HG03439 (cell line): ENCODE results near the gene NMRK1.

Experiments
- ATAC-seq: cut with Tn5 transposase; IDR thresholded peaks from one replicate; pipeline ENCODE4 v1.9.1; 2021; ENCODE audit warnings: mild to moderate bottlenecking, moderate library complexity; ENCODE audit not compliant: unreplicated experiment

The NMRK1 gene

DNA sequence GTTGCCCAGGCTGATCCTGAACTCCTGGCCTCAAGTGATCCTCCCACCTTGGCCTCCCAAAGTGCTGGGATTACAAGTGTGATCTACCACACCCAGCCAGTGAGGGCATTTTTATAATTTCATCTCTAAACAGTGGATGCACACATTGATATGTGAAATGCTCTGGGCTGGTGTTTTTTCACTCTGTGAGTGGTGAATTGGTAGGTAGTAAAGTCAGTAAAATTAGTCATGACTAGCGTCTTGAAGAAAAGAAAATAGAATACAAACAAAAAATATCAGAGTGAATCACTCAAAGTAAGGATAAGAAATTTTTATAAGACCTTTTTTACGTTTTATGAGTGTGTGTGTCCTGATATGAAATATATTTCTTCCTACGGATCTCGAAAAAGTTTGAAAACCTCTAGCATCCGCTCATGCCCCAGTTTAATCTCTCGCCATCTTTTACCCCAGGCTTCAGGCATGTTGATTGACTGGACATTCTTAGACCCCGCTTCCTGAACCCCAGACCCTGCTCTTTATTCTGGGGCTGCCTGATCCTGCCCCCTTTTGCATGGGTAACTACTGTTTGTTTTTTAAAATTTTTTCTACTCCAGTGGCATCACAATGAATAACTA, 14.3 kb upstream of the NMRK1 start:
- no peak for ATAC-seq

DNA sequence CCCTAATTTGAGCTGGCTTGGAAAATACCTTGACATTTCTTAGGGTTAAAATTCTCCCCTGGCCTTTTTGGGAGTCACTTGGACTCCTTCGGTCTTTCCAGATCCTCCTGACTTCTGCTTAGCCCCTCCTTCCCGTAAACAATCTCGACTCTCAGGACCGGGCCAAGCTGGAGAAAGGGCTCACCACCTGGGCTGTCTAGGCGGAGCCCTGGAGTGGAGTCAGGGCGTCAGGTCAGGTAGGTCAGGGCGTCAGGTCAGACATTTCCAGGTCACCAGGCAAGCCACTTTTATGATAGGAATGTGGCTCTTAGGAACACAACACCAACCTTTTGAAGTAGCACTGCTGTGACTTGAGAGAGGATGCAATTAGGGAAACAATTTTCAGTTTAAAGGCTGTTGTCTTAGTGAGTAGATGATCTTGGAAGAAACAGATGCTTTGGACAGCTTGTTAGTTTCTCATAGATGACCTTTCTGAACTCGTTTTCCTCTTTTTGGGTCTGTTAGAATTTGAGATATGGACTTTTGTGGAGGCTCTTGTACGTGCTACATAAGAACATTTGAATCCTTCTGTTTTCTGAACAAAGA, 13.1 kb upstream of the NMRK1 start:
- ATAC-seq: no peak

DNA sequence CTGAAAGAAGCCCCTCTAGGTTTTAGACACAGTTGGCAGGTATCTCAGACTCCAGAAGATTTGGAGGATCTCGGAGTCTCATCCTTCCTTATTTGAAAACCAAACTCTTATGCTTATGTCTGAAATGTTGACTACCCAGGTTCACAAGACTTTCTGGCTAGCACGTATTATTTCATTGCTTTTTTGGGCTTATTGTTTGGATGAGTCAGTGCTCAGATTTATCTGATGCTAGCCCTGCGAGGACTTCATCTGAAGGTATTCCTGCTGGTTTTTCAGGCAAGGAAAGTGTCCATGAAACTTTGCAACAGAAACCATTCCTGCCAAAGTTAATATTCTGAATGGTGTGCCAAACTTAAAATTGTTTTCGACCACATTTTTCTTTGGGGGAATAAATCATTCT, 8.8 kb upstream of the NMRK1 start:
- ATAC-seq: no peak

DNA sequence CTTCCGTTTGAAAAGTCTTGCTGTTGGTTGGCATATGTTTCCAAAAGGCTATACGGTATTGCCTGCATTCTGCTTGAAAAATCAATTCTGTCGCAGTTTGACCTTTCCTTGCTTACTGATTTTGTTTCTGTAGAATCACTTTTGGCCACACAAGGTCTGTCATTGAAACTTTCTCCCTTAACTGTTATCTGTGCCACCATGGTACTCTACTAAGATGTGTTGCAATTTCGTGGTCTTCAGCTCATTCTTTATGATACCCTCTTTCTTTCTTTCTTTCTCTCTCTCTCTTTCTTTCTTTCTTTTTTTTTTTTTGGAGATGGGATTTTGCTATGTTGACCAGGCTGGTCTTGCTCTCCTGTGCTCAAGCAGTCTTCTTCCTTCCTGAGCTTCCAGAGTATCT, 4.8 kb upstream of the NMRK1 start:
- no peak for ATAC-seq

DNA sequence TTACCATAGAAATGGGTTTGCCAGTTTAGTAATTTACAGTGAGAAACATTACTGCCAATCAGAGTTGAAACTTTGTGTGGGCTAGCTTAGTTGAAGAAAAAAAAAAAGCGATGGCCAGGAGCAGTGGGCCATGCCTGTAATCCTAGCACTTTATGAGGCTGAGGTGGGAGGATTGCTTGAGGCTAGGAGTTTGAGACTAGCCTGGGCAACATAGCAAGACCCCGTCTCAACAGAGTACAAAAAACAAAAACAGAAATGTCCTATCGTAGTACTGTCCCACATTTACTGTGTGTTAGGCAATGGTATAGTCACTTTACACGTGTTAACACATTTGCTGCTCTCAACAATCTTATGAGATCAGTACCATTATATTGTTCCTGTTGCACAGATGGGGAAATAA, 2.6 kb upstream of the NMRK1 start:
- no peak for ATAC-seq

DNA sequence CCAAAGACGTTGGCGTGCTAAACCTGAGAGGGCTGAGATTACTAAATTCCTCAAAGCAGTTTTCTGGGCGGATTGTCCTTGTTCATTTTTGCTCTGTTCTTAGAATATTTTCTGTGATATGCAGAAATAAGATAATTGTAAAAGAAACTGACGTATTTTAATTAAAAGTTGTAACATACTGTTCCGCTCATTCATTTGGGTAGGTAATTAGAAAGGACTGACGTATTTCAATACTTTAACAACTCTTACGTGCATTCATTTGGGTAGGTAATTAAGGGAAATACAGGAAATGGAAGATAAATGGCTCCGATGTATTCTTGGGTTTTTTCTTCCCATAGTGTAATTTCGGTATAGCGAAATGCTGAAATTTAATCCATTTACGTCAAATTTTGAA, 1.4 kb upstream of the NMRK1 start:
- ATAC-seq: no peak

DNA sequence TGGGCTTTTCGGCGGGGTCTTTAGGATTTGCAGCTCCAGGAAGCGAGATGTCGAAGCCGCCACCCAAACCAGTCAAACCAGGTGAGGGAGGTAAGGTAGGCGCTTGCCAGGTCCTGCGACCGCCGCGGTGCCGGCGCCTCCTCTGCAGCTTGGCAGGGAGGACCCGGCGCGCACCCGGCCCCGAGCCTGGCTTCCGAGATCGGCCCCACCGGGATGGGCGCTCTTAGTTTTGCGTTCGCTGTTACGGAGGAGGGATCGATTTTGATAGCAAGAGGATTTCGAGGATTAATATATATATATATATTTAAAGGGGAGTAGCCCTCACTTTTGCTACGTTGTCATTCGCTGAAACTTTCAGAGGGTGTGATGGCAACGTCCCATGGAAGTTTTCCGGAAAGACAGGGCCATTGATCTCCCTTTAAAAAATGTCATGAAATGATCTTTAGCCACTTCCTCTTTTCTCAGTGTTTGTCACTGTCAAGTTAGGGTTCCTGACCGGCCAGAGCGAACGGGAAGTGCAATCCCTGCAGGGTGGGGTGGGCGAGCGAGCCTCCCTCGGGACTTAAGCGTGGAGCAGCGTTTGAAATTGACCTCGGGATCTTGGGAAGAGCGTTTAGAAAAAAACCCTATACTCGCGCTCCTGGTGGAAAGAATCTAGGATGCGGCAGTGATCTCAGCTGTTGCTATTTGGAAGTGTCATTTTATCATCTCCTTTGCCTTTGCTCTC, 854 bp upstream of the NMRK1 start:
- ATAC-seq: peak; percentile 31

DNA sequence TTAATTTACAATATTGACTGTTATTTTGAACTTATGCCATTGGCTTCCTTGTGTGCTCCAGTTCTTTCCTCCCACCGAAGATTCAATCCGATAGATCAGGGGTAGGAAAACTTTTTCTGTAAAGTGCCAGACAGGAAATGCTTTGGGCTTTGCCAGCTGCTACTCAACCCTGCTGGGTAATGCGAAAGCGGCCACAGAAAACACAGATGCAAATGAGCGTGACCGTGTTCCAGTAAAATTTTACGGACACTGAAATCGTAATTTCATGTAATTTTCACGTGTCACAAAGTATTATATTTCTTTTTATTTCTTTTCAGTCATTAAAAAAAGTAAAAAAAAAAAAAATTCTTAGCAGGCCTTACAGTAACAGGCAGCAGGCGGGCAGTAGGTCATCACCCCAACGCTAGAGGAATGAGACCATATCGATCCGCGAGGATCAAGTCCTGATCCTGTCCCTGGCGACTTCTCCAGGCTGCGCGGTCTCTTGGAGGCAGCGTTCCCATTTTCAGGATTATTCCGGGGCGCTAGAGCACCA, 599 bp downstream of the NMRK1 start:
- peak; percentile 31 for ATAC-seq

DNA sequence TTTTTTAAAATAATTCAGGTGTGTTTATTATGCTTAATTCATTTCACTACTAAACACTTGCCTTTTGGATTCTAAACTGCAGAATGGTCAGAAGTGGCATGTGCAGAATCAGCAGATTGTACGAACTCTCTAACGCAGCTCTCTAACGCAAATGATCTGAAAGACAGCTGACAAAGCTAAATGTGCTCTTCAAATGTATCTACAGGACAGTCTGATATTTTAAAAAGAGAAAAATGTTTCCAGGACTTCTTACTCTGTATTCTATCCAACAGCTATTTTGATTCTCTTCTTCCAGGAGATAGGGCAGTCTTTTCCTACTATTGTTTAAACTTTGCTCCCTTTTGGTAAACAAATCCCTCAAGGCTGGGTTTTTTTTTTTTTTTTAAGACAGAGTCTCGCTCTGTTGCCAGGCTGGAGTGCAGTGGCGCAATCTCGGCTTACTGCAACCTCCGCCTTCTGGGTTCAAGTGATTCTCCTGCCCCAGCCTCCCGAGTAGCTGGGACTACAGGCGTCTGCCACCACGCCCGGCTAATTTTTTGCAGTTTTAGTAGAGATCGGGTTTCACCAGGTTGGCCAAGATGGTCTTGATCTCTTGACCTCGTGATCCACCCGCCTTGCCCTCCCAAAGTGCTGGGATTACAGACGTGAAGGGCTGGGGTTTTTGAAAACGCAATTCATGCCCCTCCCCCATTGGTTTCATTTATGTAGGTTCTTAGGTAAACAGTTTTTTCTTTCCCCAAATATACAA, 1.2 kb downstream of the NMRK1 start:
- no peak for ATAC-seq

DNA sequence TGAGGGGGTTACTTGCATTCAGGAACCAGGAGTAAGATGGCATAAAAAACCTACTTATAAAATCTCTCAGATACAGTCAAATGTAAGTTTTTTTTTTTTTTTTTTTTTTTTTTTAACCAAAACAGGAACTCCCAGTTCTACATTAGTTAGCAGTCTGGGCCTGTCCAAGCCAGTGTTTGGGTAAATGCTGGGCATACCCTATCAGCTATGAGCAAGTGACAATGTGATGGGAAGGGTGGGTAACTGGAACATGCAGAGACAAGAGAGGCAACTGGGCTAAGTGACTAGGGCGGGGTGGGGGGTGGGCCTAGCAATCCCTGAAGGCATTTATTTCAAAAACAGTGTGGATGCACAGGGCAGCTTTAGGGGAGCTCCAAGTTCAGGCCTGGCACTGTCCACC, 2.3 kb downstream of the NMRK1 start:
- no peak for ATAC-seq

DNA sequence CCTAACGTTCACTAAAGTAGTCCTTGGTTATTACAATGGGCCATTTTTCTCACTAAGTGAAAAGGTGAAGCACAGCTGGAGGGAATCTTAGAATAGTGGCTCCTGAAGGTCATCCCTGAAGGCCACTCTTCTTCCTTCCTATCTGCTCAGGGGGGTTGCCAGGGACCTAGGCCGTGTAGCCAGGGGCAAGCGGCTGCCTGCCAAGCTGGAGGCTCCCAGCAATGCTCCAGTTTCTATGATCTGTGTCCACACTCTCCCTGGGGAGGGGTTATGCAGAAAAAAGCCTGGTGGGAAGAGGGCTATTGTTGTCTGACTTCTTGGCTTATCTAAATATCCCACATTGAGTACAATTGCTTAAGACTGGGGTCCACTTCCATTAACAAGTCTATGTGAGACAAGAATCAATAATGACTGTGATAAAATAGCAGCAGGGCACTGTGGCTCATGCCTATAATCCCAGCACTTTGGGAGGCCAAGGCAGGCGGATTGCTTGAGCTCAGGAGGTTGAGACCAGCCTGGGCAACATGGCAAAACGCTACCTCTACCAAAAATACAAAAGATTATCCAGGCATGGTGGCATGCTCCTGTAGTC, 3.8 kb downstream of the NMRK1 start:
- ATAC-seq: no peak

DNA sequence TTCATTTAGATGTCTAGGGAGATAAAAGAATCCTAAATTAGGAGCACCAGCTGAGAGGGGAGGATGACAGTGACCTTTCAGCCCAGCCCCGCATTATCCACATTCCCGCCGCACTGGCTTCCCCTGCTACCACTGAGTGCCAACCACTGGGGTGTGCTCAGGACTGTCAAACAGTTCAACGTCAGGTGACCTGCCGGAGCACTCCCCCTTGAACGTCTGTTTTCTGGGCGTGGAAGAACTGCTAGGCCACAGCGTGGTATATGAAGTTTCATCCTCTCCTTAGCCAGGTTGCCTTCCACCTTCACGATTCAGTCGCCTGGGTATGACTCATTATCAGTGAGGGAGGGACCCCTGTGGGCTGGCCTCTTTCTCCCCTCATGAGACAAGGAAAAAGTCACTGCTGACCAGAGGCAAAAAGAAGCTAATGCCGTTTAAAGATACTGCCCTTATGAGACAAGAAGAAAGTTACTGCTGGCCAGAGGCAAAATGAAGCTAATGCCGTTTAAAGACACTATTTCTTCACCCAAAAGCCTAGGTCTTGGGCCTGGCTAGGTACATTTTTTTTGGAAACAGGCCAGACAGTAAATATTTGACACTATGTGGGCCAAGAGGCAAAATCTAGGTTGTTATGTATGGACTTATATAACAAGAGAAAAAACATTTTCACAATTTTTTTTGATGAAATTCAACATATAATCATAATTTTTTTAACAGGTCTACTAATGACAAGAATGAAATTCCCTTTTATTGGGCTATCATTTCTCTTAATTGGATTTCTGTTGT, 4.6 kb downstream of the NMRK1 start:
- no peak for ATAC-seq

DNA sequence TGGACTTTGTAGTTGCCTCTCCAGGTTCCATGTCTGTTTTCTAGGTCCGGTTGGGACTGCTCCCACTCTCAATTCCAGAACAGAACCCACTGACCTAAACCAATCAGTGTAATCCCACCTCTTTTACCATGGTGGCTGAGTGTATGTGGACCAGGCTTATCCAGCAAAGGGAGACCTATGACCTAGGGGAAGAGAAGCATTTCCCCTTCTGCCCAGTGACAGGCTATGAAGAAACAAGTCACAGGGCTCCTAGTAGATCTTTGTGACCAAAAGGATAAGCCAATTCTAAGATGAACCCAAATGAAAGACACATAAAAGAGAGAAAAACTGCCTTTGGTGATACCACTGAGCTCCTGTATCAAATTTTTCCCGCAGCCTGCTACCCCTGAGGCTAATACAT, 6.3 kb downstream of the NMRK1 start:
- no peak for ATAC-seq

DNA sequence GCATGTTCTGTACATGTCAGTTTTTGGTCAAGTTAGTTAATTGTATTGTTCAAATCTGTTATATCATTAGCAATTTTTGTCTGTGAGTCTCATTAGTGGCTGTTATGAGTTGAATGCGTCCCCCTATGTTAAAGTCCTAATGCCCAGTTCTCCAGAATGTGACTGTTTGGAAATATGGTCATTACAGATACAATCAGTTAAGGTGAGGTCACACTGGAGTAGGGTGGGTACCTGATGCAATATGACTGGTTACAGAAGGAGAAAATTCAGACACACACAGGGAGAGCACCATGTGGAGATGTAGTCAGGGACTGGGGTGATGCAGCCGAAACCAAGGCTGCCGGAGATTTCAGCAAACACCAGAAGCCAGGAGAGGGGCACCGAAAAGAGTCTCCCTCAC, 15.1 kb downstream of the NMRK1 start:
- ATAC-seq: no peak

DNA sequence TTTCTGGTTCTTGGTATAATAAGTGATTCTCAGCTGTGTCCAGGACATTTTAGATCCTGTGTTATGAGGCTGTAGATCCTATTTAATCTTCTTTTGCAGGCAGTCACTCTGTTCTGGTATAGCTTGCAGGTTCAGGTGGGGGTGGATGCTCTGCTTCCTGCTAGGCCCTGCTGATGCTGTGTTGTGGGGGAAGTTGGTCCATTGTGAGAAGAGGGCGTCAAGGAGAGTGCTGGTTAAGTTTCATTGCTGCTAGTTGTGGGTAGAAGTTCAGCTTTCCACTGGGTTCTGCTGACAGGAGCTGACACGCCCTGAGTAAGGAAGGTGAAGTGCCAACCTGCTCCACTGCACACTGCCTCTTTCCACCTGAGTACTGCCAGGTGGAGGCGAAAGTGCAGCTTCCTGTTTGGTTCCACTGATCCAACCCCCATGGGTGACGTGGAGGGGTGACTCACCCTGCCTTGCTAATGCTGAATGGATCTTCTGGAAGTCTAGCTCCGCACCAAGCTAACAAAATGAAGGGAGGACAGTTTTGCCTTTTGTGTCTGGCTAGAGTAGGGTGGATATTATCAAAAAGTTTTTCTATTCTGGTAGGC, 16.3 kb downstream of the NMRK1 start:
- no peak for ATAC-seq

DNA sequence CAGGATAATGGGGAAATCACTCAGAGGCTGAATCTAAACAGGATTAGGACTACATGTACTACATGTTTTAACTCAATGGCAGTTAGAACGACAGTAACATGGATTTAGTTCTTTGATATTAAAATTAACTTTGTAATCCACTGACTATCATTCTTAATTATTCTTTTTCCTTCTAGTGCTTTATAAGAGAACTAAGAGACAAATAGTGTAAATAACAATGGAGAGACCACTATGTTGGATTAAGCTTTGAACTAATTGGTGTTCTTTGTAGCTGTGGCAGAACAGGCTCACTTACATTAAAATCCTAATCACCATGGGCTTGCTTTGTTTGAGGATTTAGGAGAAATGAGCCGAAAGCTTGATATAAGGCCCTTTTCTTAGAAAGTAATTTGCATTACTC, 18.8 kb downstream of the NMRK1 start:
- ATAC-seq: no peak

DNA sequence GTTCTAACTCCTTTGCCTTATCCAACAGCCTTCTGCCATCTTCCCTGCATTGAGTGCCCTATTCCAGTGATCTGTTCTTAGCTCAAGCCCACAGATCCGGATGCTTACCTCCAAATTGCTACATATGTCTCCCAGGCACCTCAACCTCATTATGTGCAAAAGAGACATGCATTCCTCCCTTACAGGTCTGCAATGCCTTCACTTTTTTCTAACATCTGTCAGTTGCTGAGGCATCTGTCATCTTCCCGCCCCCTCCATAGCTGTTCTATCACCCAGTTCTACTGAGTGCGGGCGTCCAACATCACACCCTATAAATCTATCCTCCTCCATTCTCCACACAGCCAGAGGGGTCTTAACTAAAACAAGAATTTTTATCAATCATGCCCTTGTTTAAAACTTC, 20.1 kb downstream of the NMRK1 start:
- ATAC-seq: no peak

DNA sequence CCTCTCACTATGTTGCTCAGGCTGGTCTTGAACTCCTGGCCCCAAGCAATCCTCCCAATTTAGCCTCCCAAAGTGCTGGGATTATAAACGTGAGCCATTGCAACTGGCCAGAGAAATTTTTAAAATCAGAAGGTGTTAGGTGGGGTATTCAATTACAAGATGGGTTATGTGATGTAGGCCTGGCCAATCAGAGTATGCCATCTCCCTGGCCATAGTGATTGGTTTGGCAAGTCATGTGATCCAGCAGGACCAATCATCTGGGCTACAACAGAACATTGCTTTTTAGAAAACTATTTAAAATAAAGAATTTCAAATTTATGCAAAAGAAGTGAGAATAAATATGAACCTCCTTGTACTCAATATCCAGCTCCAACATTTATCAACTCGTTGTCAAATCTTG, 22.4 kb downstream of the NMRK1 start:
- no peak for ATAC-seq

DNA sequence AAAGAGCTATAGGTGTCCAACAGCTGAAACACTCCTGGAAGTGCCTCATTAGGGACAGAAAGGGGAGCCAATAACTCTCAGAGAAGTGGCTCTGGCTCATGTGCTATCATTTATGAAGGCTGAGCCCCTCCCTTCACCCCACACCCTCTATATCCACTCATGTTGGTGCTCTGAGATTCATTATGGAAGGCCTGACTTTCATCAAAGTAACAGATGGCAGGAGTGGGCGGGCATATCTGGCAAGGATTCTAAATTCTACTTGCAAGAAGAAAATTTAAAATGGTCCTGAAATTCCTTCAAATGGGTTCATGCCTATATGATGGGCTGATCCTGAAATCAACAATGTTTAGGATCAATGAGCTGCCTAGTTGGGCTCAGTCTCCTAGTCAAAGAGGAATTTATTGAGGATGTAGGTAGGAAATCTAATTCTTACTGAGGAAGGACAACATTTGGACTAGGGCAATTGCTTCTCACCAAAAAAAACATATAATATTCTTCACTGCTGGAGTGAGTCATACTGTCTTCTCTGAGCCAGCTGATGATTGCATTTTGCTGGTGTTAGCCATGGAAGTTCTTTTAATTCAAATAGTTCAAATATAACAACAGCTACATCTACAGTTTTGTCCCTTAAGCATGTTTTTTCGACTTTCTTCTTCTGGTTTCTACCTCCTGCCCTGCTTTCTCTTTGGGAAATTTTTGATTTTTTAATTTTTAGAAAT, 23.5 kb downstream of the NMRK1 start:
- ATAC-seq: no peak
